SU-DHL-6 (cell line): ENCODE data around the gene MASP2.

ENCODE experiments used
- EZH2phosphoT487 ChIP-seq: fragments of 200-600 bp; sonication (generic), shearing (Covaris generic); conservative IDR thresholded peaks from 2 replicates; pipeline ENCODE4 v1.6.1; 2018; ENCODE audit warnings: mild to moderate bottlenecking, antibody characterized with exemption, low read length, moderate library complexity, mixed read lengths
- TF ChIP-seq, protein P1 (sequence below): fragments of 200-600 bp; sonication (generic); IDR thresholded peaks from one replicate; pipeline ENCODE4 v1.5.1; 2017; ENCODE audit warnings: antibody characterized with exemption, mild to moderate bottlenecking, low read length, moderate library complexity; ENCODE audit not compliant: insufficient read depth, poor library complexity, severe bottlenecking

DNA sequence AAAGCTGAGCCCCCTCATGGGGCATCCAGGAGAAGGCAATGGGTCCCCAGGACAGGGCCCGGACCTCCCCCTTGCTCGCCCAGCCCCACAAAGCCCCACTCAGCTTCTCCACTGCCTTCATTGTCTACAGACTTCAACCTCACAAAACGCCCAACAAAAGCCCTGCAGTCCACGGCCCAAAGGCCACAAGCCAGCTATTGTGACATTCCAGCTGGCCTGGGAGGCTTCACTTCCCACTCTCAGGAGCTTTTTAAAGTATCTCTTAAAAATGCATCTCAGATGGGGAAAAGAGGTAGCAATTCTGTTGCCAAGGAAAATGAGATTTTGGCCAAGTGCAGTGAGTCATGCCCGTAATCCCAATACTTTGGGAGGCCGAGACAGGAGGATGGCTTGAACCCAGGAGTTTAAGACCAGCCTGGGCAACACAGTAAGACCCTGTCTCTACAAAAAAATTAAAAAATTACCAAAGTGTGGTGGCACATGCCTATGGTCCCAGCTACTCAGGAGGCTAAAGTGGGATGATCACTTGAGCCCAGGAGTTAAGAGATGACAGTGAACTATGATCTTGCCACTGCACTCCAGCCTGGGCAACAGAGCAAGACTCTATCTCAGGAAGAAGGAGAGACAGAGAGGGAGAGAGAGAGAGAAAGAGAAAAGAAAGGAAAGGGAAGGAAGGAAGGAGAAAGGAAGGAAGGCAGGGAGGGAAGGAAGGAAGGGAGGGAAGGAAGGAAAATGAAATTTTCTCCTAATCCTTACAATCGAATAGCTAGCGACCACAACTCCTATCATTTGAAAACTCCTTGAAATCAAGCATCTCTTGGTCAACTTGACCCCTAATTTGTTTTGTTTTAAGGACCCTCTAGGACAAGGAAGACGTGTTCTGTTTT is 66.0 kb downstream of the MASP2 start:
- TF ChIP-seq, protein P1, sequence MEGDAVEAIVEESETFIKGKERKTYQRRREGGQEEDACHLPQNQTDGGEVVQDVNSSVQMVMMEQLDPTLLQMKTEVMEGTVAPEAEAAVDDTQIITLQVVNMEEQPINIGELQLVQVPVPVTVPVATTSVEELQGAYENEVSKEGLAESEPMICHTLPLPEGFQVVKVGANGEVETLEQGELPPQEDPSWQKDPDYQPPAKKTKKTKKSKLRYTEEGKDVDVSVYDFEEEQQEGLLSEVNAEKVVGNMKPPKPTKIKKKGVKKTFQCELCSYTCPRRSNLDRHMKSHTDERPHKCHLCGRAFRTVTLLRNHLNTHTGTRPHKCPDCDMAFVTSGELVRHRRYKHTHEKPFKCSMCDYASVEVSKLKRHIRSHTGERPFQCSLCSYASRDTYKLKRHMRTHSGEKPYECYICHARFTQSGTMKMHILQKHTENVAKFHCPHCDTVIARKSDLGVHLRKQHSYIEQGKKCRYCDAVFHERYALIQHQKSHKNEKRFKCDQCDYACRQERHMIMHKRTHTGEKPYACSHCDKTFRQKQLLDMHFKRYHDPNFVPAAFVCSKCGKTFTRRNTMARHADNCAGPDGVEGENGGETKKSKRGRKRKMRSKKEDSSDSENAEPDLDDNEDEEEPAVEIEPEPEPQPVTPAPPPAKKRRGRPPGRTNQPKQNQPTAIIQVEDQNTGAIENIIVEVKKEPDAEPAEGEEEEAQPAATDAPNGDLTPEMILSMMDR, result no peak
- TF ChIP-seq EZH2phosphoT487, result no peak
